OCI-LY3 (cell line): ENCODE data around the gene LRRC23.
"Not testable (repeated sequence)": the region's sequence is repeated elsewhere in the genome, so short reads cannot be mapped to it uniquely, and the experiment has no call there.

ENCODE experiments used
- H2AFZ ChIP-seq: fragments of 200-600, 300-600 bp; shearing (Covaris generic); 2 replicates; pipeline ENCODE4 v1.6.0; 2014; ENCODE audit warnings: antibody characterized with exemption, low read depth, low read length
- H3K27ac ChIP-seq: fragments of 200-600, 300-600 bp; sonication (generic); 2 replicates; pipeline ENCODE4 v1.5.1; 2014; ENCODE audit warnings: mild to moderate bottlenecking, low read length, moderate library complexity, mixed read lengths
- H3K27me3 ChIP-seq: fragments of 200-600, 300-600 bp; sonication (generic); 2 replicates; pipeline ENCODE4 v1.6.1; 2014; ENCODE audit warnings: low read depth, low read length, mixed read lengths
- H3K36me3 ChIP-seq: fragments of 200-600, 300-600 bp; sonication (generic); replicated peaks from 2 replicates; pipeline ENCODE3; 2014; ENCODE audit warnings: low read depth, low read length, mixed read lengths
- H3K4me1 ChIP-seq: fragments of 300-600, 200-600 bp; sonication (generic); 2 replicates; pipeline ENCODE4 v1.6.1; 2014; ENCODE audit warnings: low read length, mixed read lengths
- H3K4me2 ChIP-seq: fragments of 200-600, 300-600 bp; sonication (generic); 2 replicates; pipeline ENCODE4 v1.6.1; 2014; ENCODE audit warnings: low read length, mixed read lengths
- H3K4me3 ChIP-seq: fragments of 300-600, 200-600 bp; sonication (generic); 2 replicates; pipeline ENCODE4 v1.5.1; 2014; ENCODE audit warnings: antibody characterized with exemption, mild to moderate bottlenecking, low read length, moderate library complexity
- H3K79me2 ChIP-seq: fragments of 300-600, 200-600 bp; shearing (Covaris generic); 2 replicates; pipeline ENCODE4 v1.6.1; 2014; ENCODE audit warnings: mild to moderate bottlenecking, low read length, mixed read lengths
- H3K9ac ChIP-seq: fragments of 300-600, 200-600 bp; shearing (Covaris generic); 2 replicates; pipeline ENCODE4 v1.6.0; 2014; ENCODE audit warnings: mild to moderate bottlenecking, low read length, moderate library complexity
- H3K9me3 ChIP-seq: fragments of 200-600, 300-600 bp; shearing (Covaris generic); 2 replicates; pipeline ENCODE4 v1.6.1; 2014; ENCODE audit warnings: low read length, mixed read lengths; ENCODE audit not compliant: insufficient read depth
- H4K20me1 ChIP-seq: fragments of 200-600, 300-600 bp; sonication (generic); 2 replicates; pipeline ENCODE4 v1.6.1; 2016; ENCODE audit warnings: low read length, mixed read lengths; ENCODE audit not compliant: insufficient read depth
- CTCF ChIP-seq: fragments of 200-600, 300-600 bp; sonication (generic); IDR thresholded peaks from 2 replicates; pipeline ENCODE4 v1.5.1; 2014; ENCODE audit warnings: antibody characterized with exemption, low read length, low read depth
- EZH2phosphoT487 ChIP-seq: fragments of 200-600 bp; shearing (Covaris generic); IDR thresholded peaks from 2 replicates; pipeline ENCODE4 v1.6.1; 2018; ENCODE audit warnings: antibody characterized with exemption, mixed run types, low read depth

LRRC23 gene

DNA sequence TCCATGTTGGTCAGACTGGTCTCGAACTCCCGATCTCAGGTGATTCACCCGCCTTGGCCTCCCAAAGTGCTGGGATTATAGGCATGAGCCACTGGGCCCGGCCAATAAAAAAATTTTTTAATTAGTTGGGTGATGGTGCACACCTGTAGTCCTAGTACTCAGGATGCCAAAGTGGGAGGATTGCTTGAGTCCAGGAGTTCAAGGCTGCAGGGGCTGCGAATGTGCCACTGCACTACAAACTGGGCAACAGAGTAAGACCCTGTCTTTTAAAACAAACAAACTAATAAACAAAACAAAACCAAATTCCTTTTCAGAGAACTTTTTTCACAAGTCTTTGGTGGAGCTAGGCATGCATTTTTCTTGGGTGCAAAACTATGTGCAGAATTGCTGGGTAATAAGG is 21.4 kb upstream of the LRRC23 start:
- H4K20me1 ChIP-seq = no peaks in the 10 kb centered on the region
- peaks cover 24% of the 10 kb centered on the region for H3K4me1 ChIP-seq
- H3K79me2 ChIP-seq = no peaks in the 10 kb centered on the region
- H3K4me3 ChIP-seq = no peak overlapping the region
- H3K27me3 ChIP-seq = no peaks in the 10 kb centered on the region
- no peak for TF ChIP-seq EZH2phosphoT487
- H3K27ac ChIP-seq = no peak overlapping the region
- no peaks in the 10 kb centered on the region for H3K36me3 ChIP-seq
- no peak overlapping the region for H3K9ac ChIP-seq
- H3K9me3 ChIP-seq = no peaks in the 10 kb centered on the region
- no peak overlapping the region for H2AFZ ChIP-seq
- H3K4me2 ChIP-seq = no peak overlapping the region

DNA sequence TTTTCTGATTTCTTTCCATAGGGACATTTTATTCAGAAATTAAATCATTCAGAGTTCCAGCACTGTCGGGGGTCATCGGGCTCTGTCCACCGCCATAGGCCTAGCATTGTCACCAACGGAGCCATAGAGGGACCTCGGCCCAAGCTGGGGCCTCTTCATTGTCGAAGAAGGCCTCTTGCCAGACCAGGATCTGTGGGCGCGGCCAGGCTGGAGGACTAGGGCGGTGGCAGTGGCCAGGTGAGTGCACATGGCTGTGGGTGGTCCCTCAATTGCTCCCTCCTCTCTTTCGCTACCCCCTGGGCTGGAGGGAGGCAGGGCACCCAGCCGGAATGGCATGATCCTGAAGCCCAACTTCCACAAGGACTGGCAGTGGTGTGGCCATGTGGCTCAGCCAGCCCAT is 20.9 kb upstream of the LRRC23 start:
- H3K4me3 ChIP-seq = no peak overlapping the region

DNA sequence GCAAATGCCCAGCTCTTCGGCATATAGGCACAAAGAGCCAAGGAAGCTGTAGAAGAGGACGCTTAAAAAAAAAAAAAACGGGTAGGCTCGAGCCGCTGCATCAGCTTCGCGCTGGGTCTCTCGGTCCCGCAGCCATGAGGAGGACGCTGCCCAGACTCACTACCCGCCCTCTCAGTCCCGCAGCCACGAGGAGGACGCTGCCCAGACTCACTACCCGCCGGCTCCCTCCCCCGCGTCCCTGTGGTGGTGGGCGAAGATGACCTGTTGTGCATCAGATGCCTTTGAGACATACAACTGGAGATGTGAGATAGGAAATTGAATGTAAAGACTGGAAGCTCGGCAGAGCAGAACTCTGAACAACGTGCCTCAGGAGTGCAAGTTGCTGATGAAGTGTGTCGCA is 20.1 kb upstream of the LRRC23 start:
- H3K9me3 ChIP-seq = no peaks in the 10 kb centered on the region
- no peak overlapping the region for H3K4me3 ChIP-seq
- no peak for TF ChIP-seq EZH2phosphoT487
- TF ChIP-seq CTCF = no peak
- H3K9ac ChIP-seq = no peak overlapping the region
- H2AFZ ChIP-seq = no peak overlapping the region
- H3K27ac ChIP-seq = no peak overlapping the region
- H3K4me1 ChIP-seq = peaks cover 25% of the 10 kb centered on the region
- H3K4me2 ChIP-seq = no peak overlapping the region
- no peaks in the 10 kb centered on the region for H3K36me3 ChIP-seq
- no peaks in the 10 kb centered on the region for H4K20me1 ChIP-seq
- H3K79me2 ChIP-seq = no peaks in the 10 kb centered on the region
- H3K27me3 ChIP-seq = no peaks in the 10 kb centered on the region

More for the DNA sequence above, 20.9 kb upstream of the LRRC23 start:
- Histone ChIP-seq H3K4me1 (peaks cover 25% of the 10 kb centered on the region), H3K9ac (no peak overlapping the region), H3K27me3 (no peaks in the 10 kb centered on the region), H4K20me1 (no peaks in the 10 kb centered on the region), H3K79me2 (no peaks in the 10 kb centered on the region), H3K27ac (no peak overlapping the region), H3K9me3 (no peaks in the 10 kb centered on the region), H2AFZ (no peak overlapping the region), H3K36me3 (no peaks in the 10 kb centered on the region), H3K4me2 (no peak overlapping the region)
- TF ChIP-seq EZH2phosphoT487 (no peak), CTCF (no peak)

DNA sequence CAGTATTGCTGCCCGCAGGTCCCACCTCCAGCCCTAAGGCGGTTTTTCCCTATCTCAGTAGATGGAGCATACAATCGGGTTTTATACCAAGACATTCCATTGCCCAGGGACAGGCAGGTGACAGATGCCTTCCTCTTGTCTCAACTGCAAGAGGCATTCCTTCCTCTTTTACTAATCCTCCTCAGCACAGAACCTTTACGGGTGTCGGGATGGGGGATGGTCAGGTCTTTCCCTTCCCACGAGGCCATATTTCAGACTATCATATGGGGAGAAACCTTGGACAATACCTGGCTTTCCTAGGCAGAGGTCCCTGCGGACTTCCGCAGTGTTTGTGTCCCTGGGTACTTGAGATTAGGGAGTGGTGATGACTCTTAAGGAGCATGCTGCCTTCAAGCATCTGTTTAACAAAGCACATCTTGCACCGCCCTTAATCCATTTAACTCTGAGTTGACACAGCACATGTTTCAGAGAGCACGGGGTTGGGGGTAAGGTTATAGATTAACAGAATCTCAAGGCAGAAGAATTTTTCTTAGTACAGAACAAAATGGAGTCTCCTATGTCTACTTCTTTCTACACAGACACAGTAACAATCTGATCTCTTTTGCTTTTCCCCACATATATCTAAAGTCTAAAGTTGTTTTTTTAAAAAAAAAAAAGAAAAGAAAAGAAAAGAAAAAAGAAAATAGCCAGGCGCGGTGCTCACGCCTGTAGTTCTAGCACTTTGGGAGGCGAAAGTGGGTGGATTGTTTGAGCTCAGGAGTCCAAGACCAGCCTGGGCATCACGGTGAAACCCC is 18.2 kb upstream of the LRRC23 start:
- not testable (repeated sequence) for H3K79me2 ChIP-seq, H4K20me1 ChIP-seq, H3K36me3 ChIP-seq, H3K9me3 ChIP-seq, H2AFZ ChIP-seq, H3K9ac ChIP-seq, H3K27me3 ChIP-seq, H3K4me3 ChIP-seq
- Histone ChIP-seq H3K4me2 (peak overlapping the region; percentile 24; the same call in 1 of the 2 replicates), H3K27ac (peak overlapping the region; percentile 21), H3K4me1 (peaks cover 32% of the 10 kb centered on the region)

DNA sequence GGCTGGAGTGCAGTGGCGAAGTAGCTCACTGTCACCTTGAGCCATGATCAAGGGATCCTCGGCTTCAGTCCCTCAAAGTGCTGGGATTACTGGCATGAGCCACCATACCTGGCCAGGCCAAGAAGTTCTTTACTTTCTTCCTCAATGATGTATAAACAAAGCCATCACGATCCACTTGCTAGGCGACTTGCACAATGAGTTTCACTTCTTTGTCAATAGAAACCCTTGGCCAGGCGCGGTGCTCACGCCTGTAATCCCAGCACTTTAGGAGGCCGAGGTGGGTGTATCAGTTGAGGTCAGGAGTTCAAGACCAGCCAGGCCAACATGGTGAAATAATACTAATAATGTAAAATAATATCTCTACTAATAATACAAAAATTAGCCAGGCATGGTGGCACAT is 17.2 kb upstream of the LRRC23 start:
- Histone ChIP-seq H3K9me3 (no peaks in the 10 kb centered on the region), H3K36me3 (no peaks in the 10 kb centered on the region), H3K9ac (no peak overlapping the region), H3K27ac (peak overlapping the region; percentile 21), H2AFZ (no peak overlapping the region), H3K4me2 (peak overlapping the region; percentile 16; the same call in 1 of the 2 replicates), H3K79me2 (no peaks in the 10 kb centered on the region), H3K4me1 (peaks cover 38% of the 10 kb centered on the region), H3K27me3 (no peaks in the 10 kb centered on the region), H3K4me3 (no peak overlapping the region), H4K20me1 (no peaks in the 10 kb centered on the region)
- TF ChIP-seq EZH2phosphoT487 = no peak
- no peak for TF ChIP-seq CTCF
